ENCODE measurements around the gene DLX6.

Gene DLX6

DNA sequence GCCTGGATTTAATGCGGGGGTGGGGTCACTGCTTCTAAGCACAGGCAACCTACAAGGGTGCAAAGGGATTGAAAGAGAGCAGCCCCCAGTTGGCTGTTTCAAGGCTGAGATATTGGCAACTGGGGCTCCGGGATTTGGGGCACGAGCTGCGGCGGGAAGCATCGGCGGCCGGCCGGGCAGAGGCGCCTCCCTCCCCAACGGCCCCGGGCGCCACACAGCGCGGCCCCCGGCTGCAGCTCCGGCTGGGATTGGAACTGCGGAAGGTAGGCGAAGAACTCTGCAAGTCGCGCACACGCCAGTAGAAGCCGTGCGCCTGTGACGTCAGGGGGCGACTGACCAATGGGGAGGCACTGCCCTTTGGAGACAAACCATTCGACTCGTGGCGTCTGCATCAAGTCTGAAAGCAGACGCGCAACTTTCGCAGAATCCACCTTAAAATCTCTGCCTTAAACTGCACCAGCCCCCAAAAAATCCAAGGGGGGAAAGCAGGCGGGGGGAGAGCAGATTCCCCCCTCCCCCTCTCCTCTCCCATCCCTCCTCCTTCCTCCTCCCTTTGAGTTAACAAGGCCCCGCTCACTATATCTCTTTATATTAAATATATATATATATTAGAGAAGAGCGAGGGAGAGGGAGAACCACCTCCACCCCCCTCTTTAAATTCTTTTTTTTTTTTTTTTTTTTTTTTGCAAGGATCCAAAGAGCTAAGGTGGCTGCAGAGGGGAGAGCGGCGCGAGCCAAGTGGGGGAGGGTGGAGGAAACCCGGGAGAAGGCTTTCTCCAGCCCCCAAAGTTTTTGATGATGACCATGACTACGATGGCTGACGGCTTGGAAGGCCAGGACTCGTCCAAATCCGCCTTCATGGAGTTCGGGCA is at the start of gene DLX6:
Gene DLX6, plus strand, starts transcription at position 371 of the 872 bp plus-strand sequence. Its CDS starts 425 bp downstream, at position 796.
- DNase-seq (ENCODE audit: low spot score) (no peak), FAIRE-seq (no peak)

DNA sequence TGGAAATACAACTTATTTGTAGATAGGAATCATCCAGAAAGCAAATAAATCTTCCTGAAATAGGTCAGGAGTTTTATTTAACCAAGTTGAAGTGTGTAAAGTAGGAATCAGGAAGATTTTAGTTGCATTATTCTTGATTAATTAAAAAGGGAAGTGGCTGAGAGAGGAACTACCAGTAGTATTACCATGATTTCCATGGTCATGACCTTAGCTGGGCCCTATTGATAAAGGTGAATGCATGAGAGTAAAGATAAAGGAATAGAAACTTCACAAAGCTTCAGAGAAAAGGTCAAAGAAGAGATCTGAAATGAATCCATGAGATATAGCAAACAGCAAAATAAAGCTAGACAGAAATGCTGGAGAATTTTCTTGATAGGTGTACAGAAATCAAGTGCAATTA is 46.2 kb upstream of the DLX6 start:
- FAIRE-seq (no peak), DNase-seq (ENCODE audit: low spot score) (no peak)

DNA sequence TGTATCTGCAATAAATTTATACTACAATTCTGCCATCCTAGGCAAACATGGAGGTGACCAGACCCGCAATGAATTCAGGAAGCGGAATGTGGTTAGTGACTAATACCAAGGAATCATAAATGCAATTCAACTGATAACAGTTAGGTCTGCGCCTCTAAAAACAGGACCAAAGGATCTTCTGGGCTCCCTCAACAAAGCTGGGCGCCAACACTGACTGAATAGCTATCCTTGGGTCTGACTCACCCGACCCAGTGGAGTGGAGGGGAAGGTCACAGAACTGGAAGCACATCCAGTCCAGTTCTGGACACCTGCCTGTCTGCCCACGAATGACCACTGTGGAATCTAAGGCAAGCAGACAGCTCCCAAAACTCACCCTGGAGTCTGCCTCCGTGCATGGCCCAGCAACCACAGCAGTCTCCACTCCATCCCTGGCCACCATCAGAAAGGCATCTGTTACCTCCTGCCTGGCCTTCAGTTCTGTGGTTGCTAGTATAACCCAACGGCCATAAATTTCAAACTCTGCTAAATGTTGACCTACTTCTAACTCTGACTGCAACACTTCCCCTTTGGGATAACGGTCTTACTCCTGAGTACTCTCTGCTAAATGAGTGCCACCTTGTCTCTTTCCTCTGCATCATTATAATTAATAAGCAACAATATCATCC is 43.0 kb upstream of the DLX6 start:
- FAIRE-seq (peak; percentile 2), DNase-seq (ENCODE audit: low spot score) (peak; percentile 78)

DNA sequence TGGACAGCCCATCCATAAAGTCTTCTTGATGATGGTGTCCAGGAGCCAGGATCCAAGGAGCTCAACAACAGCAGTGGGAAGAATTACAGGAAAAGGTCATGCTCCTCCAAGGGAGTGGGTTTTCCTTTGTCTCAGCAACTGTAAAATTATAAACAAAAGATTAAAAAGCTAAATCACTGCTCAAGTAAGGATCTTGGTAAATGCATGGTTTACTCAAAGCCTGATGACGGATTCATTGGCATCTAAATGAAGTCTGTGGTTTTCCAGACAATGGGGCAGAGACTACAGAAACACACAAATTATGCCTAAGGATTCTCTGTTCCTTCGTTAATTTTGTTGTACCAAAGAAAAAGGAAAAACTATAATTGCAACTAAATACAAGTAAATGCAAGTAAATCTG is 36.4 kb upstream of the DLX6 start:
- FAIRE-seq = no peak
- DNase-seq (ENCODE audit: low spot score) = no peak

DNA sequence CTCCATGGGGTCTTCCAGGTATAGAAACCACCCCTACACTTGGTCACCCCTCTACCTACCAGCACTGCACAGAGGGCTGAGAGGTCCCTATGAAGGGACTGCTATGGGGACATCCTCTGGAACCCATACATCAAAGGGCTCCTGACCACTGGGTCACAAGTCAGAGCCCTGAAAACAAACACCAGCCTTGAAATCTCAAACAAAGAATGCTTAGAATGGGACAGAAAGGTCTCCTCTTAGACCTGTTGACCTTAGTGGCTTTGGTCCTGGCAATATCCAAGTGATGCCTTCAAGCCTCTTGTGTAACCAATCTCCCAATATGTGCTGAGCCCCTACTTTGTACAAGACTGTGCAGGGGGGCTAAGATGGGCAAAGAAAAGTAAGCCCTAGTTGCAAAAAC is 34.6 kb upstream of the DLX6 start:
- FAIRE-seq (no peak), DNase-seq (ENCODE audit: low spot score) (no peak)

DNA sequence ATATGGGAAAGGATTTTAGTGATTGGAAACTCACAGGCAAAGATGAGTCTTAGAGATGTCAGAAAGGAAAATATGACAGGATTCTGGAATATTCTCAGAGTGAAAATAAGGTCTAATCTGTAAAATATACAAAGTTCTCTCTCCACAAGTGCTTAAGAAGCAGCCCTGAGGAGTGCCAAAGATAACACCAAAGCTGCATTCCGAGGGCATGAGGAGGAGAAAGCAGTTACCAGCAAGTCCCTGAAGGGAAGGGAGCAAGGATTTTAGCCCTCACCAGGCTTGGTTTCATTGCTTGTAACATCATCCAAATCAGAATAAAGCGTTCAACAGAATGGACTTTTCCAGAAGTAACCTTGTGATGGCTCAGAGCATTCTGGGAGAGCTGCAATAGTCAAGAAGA is 31.4 kb upstream of the DLX6 start:
- no peak for DNase-seq (ENCODE audit: low spot score)
- no peak for FAIRE-seq

DNA sequence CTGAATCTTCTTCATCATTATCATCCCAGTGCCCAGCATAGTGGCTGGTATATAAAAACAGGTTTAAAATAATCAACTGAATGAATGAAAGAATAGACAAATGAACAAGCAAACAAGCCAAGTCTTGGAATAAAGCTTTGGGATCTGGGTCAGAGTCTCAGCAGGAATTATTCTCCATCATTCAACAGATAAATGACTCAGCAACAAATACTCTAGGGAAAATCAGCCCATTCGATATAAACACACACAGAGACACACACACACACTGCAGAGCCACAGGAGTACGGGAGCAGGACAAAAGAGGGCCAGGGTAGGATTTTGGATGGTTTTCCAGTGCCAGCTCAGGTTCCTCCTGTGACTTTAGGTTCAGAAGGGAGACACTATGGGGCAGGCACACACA is 29.2 kb upstream of the DLX6 start:
- DNase-seq (ENCODE audit: low spot score) = no peak
- FAIRE-seq = no peak

DNA sequence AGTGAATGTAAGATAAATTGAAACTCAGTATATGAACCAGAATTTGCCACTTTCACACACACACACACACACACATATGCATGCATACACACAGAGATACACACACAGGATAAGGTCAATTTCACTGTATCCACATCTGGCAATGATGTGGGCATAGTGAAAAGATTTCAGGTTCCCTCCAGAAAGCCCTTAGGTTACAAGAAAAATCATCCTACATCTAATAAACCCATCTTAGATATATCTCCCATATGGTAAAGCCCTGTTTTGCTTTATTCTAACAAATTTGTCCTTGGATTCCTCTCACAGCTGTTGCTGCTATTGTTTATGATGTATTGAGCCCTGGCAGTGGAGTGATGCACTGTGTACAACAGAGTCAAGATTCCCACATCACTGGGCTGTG is 27.9 kb upstream of the DLX6 start:
- FAIRE-seq (no peak), DNase-seq (ENCODE audit: low spot score) (no peak)

DNA sequence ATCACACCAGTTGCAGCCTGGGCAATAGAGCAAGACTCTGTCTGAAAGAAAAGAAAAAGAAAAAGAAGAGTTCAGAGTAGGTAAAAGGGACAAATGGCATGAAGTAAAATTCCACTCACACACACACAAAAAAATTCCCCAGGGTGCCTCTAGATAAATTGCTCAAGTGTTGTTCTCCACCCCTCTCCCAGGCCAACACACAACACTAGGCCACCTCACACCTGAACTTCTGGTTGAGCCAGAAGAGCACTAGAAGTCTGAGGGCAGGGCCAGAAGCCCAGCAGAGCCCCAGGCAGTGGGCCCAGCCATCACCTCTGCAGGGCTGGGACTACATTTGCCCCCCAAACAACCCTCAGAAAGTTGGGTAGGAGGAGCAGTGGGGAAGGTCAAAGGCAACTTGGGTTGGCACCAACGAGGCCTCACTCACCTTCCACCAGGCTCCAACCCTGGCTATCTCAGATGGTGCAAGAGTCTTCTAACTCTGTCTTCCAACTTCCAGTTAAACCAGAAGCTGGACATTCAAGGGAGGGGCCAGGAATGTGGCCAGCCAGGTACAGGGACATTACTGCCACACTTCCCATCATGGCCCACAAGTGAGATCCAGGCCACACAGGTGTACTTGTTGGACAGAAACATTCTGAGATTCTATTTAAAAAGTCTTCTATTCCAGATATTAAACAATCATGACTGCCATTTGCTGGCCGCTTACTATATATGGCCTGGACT is 25.6 kb upstream of the DLX6 start:
- FAIRE-seq (no peak), DNase-seq (ENCODE audit: low spot score) (no peak)

DNA sequence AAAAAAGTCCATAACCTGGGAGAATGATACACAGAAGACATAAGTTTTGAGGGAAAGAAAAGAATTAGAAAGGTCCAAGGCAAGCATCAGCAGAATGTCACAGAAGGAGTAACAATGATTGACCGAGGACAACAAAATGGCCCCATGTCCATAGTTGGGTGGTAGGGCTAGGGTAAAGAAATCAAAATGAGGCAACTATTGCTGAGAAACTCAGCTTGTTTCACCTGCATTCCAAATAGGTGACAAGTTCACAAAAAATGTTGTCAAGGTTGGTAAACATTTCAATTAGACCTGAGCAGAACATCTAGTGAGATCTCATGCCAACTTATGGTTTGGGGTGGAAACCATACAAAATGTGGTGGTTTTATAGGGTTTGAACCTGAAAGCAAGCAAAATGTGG is 22.8 kb upstream of the DLX6 start:
- DNase-seq (ENCODE audit: low spot score) (no peak), FAIRE-seq (no peak)

DNA sequence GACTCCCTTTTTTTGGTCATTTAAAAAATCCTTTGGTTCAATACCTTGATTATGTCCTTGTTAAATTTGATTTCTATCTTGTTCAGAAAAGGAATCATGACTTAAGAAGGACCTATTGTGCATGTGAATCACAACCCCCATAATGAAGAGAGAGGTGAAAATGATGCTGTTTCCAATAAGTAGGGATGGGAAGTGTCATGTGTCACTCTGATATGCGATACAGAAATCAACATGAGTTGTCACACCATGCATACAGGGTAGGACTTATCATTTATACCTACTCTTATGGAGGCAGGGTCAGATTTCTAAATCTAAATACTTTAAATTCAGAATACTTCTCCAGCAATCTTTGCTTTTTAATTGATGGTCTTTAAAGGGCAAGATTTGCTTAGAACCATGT is 19.4 kb upstream of the DLX6 start:
- FAIRE-seq = no peak

DNA sequence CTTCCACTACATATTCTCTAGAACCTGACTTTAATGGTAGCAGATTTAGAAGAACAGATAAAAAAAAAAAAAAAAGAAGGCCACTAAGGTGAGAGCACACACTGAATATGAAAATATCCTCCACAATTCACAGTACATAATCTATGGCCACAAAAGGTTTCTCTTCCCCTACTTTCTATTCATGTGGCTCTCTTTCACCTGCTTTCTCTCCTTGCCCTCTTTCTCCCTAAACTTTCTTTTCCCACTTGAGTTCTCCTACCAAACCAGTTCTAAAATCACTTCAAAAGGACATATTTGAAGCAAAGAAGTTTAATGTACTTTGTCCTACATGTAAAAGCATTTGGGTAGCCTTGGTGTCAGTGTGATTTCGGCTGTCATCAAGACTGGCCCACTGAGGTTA is 18.5 kb upstream of the DLX6 start:
- FAIRE-seq (no peak), DNase-seq (ENCODE audit: low spot score) (no peak)

More for the DNA sequence above, 19.4 kb upstream of the DLX6 start:
- no peak for DNase-seq (ENCODE audit: low spot score)

DNA sequence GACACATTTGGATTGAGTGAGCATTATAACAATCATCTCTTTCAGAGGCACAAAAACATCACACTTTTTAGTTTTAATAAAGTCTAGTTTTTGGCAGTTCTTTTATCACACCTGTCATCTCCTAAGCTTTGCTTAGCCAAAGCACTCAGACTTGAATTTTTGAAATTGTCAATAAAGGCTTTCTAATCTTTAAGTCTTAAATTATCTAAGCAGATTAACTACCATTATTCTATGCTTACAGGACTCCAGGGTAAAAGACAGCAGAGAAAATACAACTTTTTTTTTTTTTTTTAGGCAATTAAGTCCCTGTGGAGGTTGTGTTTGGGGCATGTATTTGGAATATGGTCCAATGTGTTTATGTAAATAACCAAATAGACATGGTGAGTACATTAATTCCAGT is 17.6 kb upstream of the DLX6 start:
- FAIRE-seq = no peak
- DNase-seq (ENCODE audit: low spot score) = no peak

DNA sequence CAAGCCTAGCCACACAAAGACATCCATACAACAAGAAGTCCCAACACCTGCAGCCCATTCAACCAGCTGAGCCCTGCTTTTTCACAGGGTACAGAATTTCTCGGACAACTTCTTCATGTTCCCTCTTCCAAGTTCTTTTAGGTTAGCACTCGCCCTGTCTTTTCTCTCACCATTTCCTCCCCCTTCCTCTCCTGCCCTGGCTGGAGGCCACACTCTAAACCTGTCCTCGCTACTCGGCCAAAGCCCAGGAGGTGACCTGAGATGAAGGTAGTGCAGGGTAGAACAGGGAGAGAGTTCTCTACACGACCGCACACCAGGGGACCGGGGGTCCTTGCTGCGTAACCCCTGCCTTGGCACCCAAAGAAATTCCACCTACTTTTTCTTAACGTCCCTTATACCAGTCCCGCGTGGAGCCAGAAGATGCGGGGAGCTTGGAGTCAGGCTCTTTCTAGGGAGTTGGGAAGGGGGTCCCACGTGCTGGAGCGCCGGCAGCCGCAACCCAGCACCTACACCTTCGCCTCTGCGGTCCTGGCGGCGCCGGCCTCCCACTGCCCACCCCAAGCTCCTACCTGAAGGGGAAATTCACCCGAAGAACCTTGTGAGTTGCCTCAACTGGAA is 16.0 kb upstream of the DLX6 start:
- no peak for FAIRE-seq
- DNase-seq (ENCODE audit: low spot score) = no peak

DNA sequence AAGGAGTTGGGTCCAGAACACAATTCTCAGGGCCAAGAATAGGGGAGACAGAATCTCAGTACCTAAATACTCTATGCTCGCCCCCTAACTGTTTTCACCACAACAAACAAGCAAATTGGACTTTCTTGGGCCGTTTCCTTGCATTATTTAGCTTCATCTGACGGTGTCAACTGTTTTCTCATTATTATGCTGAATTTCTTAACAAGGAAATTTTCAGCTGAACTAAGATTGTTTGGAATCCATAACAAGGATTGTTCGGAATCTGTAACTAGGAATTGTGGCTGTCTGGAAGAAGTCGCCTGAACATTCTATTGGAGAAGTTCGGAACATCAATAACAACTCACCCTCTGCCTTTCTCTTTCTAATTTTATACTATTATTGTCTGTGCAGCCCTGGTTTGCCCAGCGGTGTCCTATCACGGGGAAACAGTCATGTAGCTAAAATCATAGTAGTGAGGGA is 15.5 kb upstream of the DLX6 start:
- DNase-seq (ENCODE audit: low spot score) (no peak), FAIRE-seq (no peak)

DNA sequence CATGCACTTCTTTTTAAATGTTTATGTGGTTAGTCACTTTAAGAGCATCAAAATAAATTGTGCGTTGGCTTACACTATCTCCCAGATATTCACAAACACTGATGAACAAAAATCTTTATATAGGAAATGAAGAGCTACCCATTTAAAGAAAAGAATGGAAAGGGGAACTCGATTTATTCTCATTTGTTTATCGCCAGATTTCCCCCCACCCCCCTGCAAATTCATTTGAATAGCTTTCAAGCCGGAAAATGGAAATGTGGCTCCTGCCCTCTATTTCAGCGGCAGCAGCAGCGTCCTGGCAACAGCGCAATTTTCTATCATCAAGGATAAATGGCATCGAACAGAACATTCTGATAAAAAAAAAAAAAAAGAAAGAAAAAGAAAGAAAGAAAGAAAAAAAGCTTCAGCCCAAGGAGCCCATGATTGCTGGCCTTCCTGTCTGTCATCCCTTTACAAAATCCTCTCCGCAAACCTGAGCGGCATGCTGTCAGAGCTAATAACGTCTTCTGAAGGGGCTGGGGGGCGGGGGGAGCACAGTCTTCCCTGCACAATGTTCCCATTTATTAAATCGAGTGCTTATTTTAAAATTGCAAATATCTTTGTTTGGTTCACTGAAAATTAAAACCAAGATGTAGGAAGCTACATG is 13.7 kb upstream of the DLX6 start:
- DNase-seq (ENCODE audit: low spot score) = no peak
- FAIRE-seq = no peak

DNA sequence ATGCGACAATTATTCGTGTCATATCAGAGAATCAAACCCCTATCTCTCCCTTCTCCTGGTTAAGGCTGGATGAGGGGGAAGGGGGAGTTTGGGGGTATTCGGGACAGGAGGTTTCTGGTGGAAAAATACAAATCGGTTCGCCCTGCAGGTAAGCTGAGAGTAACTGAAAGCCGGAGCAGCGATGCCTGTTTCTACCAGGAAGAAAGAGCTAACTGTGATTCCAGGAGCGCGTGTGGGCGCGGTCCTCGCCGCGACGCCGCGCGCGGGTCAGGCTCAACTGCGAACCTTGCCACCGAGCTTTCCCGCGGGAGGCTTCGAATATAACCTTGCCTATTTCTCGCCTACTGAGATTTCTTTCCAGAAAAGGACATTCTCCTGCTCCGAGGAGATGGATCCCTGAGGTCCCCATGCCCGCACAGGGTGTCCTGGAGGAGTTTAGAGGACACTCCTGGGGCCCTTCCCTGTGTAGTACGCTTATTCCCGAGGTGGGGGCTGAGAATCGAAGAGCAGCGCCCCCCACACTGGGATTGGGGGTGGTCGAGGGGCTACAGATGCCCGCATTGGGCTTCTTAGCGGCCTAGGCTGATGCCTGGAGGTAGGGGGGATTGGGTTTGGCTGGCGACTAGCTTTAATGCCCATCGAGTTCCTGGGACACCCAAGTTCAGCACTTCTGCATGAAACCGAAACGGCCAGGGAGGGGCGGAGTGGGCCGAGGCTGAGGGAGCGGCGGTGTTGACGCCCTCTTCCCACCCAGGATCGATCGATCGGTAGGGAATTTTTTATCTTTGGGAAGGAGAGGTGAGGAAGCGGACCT is 13.0 kb upstream of the DLX6 start:
- DNase-seq (ENCODE audit: low spot score) (no peak), FAIRE-seq (no peak)

DNA sequence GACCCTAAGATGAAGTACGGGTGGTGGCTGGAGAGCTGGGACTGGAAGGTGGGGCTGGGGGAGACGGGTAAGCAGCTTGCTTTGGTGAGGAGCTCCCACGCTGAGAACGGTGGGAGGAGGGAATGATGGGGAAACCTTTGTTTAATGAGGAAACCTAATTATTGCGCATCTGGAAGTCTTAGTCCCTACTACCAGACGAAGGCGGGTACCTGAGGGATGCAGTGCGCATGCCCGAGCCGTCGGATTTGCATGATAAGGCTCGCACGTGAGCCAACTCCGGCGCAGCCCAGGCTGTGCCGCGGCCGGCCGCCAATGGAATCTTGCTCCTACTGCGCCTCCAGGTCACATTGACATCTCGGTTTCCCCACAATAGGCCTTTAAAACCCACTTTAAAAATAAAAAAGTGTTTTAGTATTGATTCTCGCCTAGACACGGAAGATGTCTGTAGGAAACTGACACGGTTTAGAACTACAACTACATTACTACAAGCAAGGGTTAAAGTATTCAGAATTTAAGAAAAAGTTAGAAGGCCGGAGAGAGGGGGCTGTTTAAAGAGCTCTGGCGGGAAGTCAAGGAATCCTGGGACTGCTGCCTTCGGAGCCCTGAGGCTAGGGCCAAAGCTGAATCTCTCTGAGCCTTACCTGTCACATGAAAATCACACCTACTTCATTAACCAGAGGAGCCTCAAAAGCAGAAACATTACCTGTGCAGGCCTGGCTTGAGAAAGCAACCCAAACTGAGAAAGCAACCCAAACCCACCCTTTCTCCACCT is 12.1 kb upstream of the DLX6 start:
- no peak for FAIRE-seq

DNA sequence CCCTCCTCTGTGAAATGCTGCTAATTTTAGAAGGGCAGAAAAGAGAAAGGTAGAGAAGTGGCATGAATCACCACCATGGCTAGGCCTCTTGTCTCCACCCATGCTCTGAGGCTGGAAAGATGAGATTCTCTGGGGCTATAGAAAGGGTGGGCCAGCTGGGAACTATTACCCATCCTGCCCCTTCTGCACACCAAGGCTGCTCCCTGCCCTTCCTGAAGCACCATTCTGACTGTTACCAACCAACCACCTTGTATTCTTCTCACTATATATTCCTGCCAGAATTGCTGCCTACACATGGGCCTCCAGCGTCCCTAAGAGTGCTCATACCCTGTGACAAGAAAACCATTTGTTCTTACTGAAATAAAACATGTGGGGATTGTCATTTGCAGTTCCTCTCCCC is 11.4 kb upstream of the DLX6 start:
- DNase-seq (ENCODE audit: low spot score) (no peak), FAIRE-seq (no peak)

More for the DNA sequence above, 12.1 kb upstream of the DLX6 start:
- no peak for DNase-seq (ENCODE audit: low spot score)

Measured in RCC 7860 (cell line).